ENCODE results near the gene TRMT11.
"Not testable (repeated sequence)": the region's sequence is repeated elsewhere in the genome, so short reads cannot be mapped to it uniquely, and the experiment has no call there.

TRMT11 gene

GRCh38 chr6:126054258-126054702, 67.9 kb downstream of the TRMT11 start:
- DNase-seq (ENCODE audit: low read depth), result peak; percentile 23
- H3K4me3 ChIP-seq (ENCODE audit: low read length), result no peak overlapping the region
- no peak for TF ChIP-seq CTCF (conservative IDR thresholded peaks at IDR 0.05; ENCODE audit: low read length)

GRCh38 chr6:126054802-126055201, 68.5 kb downstream of the TRMT11 start:
- TF ChIP-seq CTCF (conservative IDR thresholded peaks at IDR 0.05; ENCODE audit: low read length), result no peak
- no peak for DNase-seq (ENCODE audit: low read depth)
- H3K4me3 ChIP-seq (ENCODE audit: low read length), result no peak overlapping the region

- no peak overlapping the region for H3K4me3 ChIP-seq (ENCODE audit: low read length)
- DNase-seq (ENCODE audit: low read depth), result no peak
- TF ChIP-seq CTCF (conservative IDR thresholded peaks at IDR 0.05; ENCODE audit: low read length), result no peak
Observed at GRCh38 chr6:126055449-126055848, 69.1 kb downstream of the TRMT11 start.

GRCh38 chr6:126056355-126057004, 70.1 kb downstream of the TRMT11 start:
- no peak for DNase-seq (ENCODE audit: low read depth)
- no peak overlapping the region for H3K4me3 ChIP-seq (ENCODE audit: low read length)
- TF ChIP-seq CTCF (conservative IDR thresholded peaks at IDR 0.05; ENCODE audit: low read length), result no peak

- not testable (repeated sequence) for DNase-seq (ENCODE audit: low read depth); H3K4me3 ChIP-seq (ENCODE audit: low read length)
Observed at GRCh38 chr6:126058085-126058484, 71.7 kb downstream of the TRMT11 start.

GRCh38 chr6:126060400-126060799, 74.1 kb downstream of the TRMT11 start:
- DNase-seq (ENCODE audit: low read depth), result no peak
- no peak overlapping the region for H3K4me3 ChIP-seq (ENCODE audit: low read length)
- no peak for TF ChIP-seq CTCF (conservative IDR thresholded peaks at IDR 0.05; ENCODE audit: low read length)

- H3K4me3 ChIP-seq (ENCODE audit: low read length), result no peak overlapping the region
- peak; percentile 60 for DNase-seq (ENCODE audit: low read depth)
- no peak for TF ChIP-seq CTCF (conservative IDR thresholded peaks at IDR 0.05; ENCODE audit: low read length)
Observed at GRCh38 chr6:126063512-126064146, 77.3 kb downstream of the TRMT11 start.

Data from AG10803 (cell line).